HepG2 (cell line): ENCODE data around the gene FUT8. TPM values are rescaled to one million over a fixed set of nuclear protein-coding genes. Genes with fewer than 3 reads are reported as not detected.

Experiments used
- HNF1B ChIP-seq: sonication (generic); formaldehyde crosslinking; IDR thresholded peaks from 2 replicates; pipeline ENCODE4 v1.5.1; 2020; ENCODE audit warnings: mild to moderate bottlenecking, moderate library complexity, missing genetic modification reagents
- HOXA9 ChIP-seq: sonication (generic); formaldehyde crosslinking; IDR thresholded peaks from 2 replicates; pipeline ENCODE4 v1.8.1; 2022; ENCODE audit warnings: missing genetic modification reagents, mild to moderate bottlenecking, moderate library complexity, borderline replicate concordance
- MNT ChIP-seq: fragments of 450-650 bp; IDR thresholded peaks from 2 replicates; pipeline ENCODE4 v1.6.1; 2016
- REPIN1 ChIP-seq: sonication (generic); formaldehyde crosslinking; IDR thresholded peaks from 2 replicates; pipeline ENCODE4 v1.8.0; 2022; ENCODE audit warnings: missing genetic modification reagents, low read depth, mild to moderate bottlenecking, borderline replicate concordance
- TBX2 ChIP-seq: sonication (generic); formaldehyde crosslinking; IDR thresholded peaks from 2 replicates; pipeline ENCODE4 v1.5.0; 2020; ENCODE audit warnings: missing genetic modification reagents, mild to moderate bottlenecking, borderline replicate concordance
- ZBTB49 ChIP-seq: sonication (generic); formaldehyde crosslinking; IDR thresholded peaks from 2 replicates; pipeline ENCODE4 v1.4.0; 2020; ENCODE audit warnings: missing genetic modification reagents, borderline replicate concordance
- ZFP36 ChIP-seq: fragments of 150-350 bp; IDR thresholded peaks from 2 replicates; pipeline ENCODE4 v1.6.1; 2018; ENCODE audit warnings: borderline replicate concordance, low read length, low read depth; ENCODE audit not compliant: partially characterized antibody
- ZNF251 ChIP-seq: sonication (generic); formaldehyde crosslinking; IDR thresholded peaks from 2 replicates; pipeline ENCODE4 v1.9.0; 2021; ENCODE audit warnings: mild to moderate bottlenecking, missing genetic modification reagents
- ZNF275 ChIP-seq: sonication (generic); formaldehyde crosslinking; IDR thresholded peaks from 2 replicates; pipeline ENCODE4 v1.8.0; 2022; ENCODE audit warnings: missing genetic modification reagents, mild to moderate bottlenecking, inconsistent platforms, borderline replicate concordance
- ZNF367 ChIP-seq: sonication (generic); formaldehyde crosslinking; IDR thresholded peaks from 2 replicates; pipeline ENCODE4 v1.4.0; 2020; ENCODE audit warnings: missing genetic modification reagents, borderline replicate concordance
- ZNF580 ChIP-seq: IDR thresholded peaks from 2 replicates; pipeline ENCODE4 v1.6.1; 2016; ENCODE audit warnings: low read depth, borderline replicate concordance
- ZNF678 ChIP-seq: sonication (generic); formaldehyde crosslinking; IDR thresholded peaks from 2 replicates; pipeline ENCODE4 v1.4.0; 2020; ENCODE audit warnings: mild to moderate bottlenecking, missing genetic modification reagents
- polyA plus RNA-seq, 8 experiments: library from polyadenylated mRNA; depleted of rRNA in 3 of 8; stranded (reverse) in 7 of 8; unstranded in 1 of 8; fragments of >200 nt; fragmentation: Illumina TruSeq in 4 of 8; extraction: Trizol in 4 of 8; gene quantifications; 2 replicates each; pipeline versions ENCODE4 v1.2.1 to v1.2.3, GENCODE V29; 2011 to 2016; ENCODE audit warnings: low read depth in 4 of 8, missing spikeins in 1 of 8, mixed read lengths in 1 of 8; ENCODE audit not compliant: insufficient read depth in 1 of 8
- total RNA-seq, 5 experiments: library from RNA; depleted of rRNA; stranded (reverse); fragments of >200 nt; fragmentation: Illumina TruSeq; extraction: Trizol; gene quantifications; 2 replicates each; pipeline ENCODE4 v1.2.3, GENCODE V29; 2016; ENCODE audit warnings: low read depth in 1 of 5
- TF ChIP-seq, protein P1 (sequence below): sonication (generic); formaldehyde crosslinking; IDR thresholded peaks from 2 replicates; pipeline ENCODE4 v1.4.0; 2020; ENCODE audit warnings: missing genetic modification reagents, mild to moderate bottlenecking, borderline replicate concordance
- TF ChIP-seq, protein P2 (sequence below): sonication (generic); formaldehyde crosslinking; IDR thresholded peaks from 2 replicates; pipeline ENCODE4 v1.5.0; 2020; ENCODE audit warnings: missing genetic modification reagents

Gene FUT8
- total and polyA plus RNA-seq, 2 of the 13 experiments (the other 11 are each of a cell fraction or from before 2014, with no cell fraction given): 9.3 to 17.5 TPM

DNA sequence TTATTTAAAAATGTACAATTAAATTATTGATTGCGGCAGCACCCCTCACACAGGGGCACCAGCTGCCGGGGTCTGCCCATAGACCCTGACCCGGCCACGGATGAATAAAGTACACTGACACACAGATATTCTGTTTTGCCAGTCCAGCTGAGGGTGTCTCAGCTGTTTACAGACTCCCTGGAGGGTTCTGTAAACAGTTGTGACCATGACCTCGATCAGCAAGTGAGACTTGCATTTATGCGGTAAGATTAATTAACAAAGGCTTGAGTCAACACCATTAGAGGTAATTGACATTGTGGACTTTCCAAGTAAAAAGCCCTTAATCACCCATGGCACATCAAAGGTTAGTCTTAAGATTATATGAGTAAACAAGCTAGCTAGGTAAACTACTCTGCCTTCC lies 94.3 kb downstream of the FUT8 start (continued):
- no peak for TF ChIP-seq REPIN1
- TF ChIP-seq ZBTB49: no peak
- no peak for TF ChIP-seq ZNF580 (CRISPR knock-in tag)
- TF ChIP-seq HOXA9 (CRISPR knock-in tag): no peak
- TF ChIP-seq ZNF367 (CRISPR knock-in tag): no peak
- TF ChIP-seq ZNF275: no peak
- TF ChIP-seq MNT: no peak
- TF ChIP-seq ZNF251 (CRISPR knock-in tag): no peak
- TF ChIP-seq TBX2 (CRISPR knock-in tag): peak; percentile 46; the same call in 1 of the 2 replicates
- no peak for TF ChIP-seq HNF1B (CRISPR knock-in tag)
- TF ChIP-seq, protein P1, sequence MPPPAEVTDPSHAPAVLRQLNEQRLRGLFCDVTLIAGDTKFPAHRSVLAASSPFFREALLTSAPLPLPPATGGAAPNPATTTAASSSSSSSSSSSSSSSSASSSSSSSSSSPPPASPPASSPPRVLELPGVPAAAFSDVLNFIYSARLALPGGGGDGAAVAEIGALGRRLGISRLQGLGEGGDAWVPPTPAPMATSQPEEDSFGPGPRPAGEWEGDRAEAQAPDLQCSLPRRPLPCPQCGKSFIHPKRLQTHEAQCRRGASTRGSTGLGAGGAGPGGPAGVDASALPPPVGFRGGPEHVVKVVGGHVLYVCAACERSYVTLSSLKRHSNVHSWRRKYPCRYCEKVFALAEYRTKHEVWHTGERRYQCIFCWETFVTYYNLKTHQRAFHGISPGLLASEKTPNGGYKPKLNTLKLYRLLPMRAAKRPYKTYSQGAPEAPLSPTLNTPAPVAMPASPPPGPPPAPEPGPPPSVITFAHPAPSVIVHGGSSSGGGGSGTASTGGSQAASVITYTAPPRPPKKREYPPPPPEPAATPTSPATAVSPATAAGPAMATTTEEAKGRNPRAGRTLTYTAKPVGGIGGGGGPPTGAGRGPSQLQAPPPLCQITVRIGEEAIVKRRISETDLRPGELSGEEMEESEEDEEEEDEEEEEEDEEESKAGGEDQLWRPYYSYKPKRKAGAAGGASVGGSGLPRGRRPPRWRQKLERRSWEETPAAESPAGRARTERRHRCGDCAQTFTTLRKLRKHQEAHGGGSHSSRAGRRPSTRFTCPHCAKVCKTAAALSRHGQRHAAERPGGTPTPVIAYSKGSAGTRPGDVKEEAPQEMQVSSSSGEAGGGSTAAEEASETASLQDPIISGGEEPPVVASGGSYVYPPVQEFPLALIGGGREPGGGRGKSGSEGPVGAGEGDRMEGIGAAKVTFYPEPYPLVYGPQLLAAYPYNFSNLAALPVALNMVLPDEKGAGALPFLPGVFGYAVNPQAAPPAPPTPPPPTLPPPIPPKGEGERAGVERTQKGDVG (CRISPR knock-in tag): no peak
- no peak for TF ChIP-seq ZNF678 (CRISPR knock-in tag)
- TF ChIP-seq ZFP36: no peak
- TF ChIP-seq, protein P2, sequence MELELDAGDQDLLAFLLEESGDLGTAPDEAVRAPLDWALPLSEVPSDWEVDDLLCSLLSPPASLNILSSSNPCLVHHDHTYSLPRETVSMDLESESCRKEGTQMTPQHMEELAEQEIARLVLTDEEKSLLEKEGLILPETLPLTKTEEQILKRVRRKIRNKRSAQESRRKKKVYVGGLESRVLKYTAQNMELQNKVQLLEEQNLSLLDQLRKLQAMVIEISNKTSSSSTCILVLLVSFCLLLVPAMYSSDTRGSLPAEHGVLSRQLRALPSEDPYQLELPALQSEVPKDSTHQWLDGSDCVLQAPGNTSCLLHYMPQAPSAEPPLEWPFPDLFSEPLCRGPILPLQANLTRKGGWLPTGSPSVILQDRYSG (CRISPR knock-in tag): no peak
